Sigmoid colon (tissue), 7 donors: Measurements from ENCODE around the gene SMDT1. TPM values are rescaled to one million over a fixed set of nuclear protein-coding genes. Genes with fewer than 3 reads are reported as not detected.
A peak's percentile ranks its signal among the peaks of the same experiment; 100 is the strongest.

Experiments
- DNase-seq: peaks from one replicate; pipeline ENCODE4 v3.0.0-alpha.2; 2019
- H3K27ac ChIP-seq, 4 donors: fragments of 200-600 bp; sonication (generic); one replicate each; pipeline ENCODE4 v1.5.1; 2016 to 2019; ENCODE audit warnings: mild to moderate bottlenecking in 1 of 4
- H3K27me3 ChIP-seq, 3 donors: fragments of 200-600 bp; sonication (generic); one replicate each; pipeline ENCODE4 v1.5.1; 2019; ENCODE audit warnings: mild to moderate bottlenecking in 1 of 3
- H3K36me3 ChIP-seq, 4 donors: fragments of 200-600 bp; sonication (generic); one replicate each; pipeline ENCODE4 v1.5.1; 2016 to 2019
- H3K4me1 ChIP-seq, 4 donors: fragments of 200-600 bp; sonication (generic); one replicate each; pipeline ENCODE4 v1.5.1; 2017 to 2019
- H3K4me3 ChIP-seq, 4 donors: fragments of 200-600 bp; sonication (generic); one replicate each; pipeline ENCODE4 v1.5.1; 2017 to 2019; ENCODE audit warnings: mild to moderate bottlenecking in 2 of 4, moderate library complexity in 1 of 4
- H3K9me3 ChIP-seq, 4 donors: fragments of 200-600 bp in 3 of 4; sonication (generic) in 3 of 4; one replicate each; pipeline versions ENCODE4 v1.5.1 to v1.6.1; 2013 to 2019
- CTCF ChIP-seq, 4 experiments: fragments of 450-650 bp in 3 of 4; fragments of 200-600 bp in 1 of 4; IDR thresholded peaks; one replicate each; pipeline ENCODE4 v1.5.1; 2016 to 2019; ENCODE audit warnings: antibody characterized with exemption in 4 of 4, mild to moderate bottlenecking in 3 of 4, moderate library complexity in 2 of 4
- EP300 ChIP-seq, 4 donors: sonication (generic); formaldehyde crosslinking; IDR thresholded peaks; one replicate each; pipeline ENCODE4 v1.6.1; 2017; ENCODE audit warnings: antibody characterized with exemption in 4 of 4
- POLR2A ChIP-seq, 2 donors: fragments of 450-650 bp; IDR thresholded peaks; one replicate each; pipeline ENCODE4 v1.6.1; 2016; ENCODE audit warnings: antibody characterized with exemption in 2 of 2, mild to moderate bottlenecking in 2 of 2, moderate library complexity in 2 of 2
- POLR2AphosphoS5 ChIP-seq, 4 donors: sonication (generic); formaldehyde crosslinking; IDR thresholded peaks; one replicate each; pipeline ENCODE4 v1.6.1; 2017; ENCODE audit warnings: antibody characterized with exemption in 4 of 4
- WGBS, 2 donors: extraction: QIAGEN DNeasy Blood & Tissue Kit; methylation state at CpG; one replicate each; pipeline ENCODE4 v1.1.7; 2013; 5-methylcytosine and 5-hydroxymethylcytosine counted together
- intact Hi-C: fragments of 100-400 bp; cut with DNase I; formaldehyde crosslinking; loops from one replicate; pipeline ENCODE4 v1.15.1; 2023
- polyA plus RNA-seq, 3 donors: library from polyadenylated mRNA; stranded (reverse); fragments of 200-250 nt; gene quantifications; one replicate each; pipeline ENCODE4 v1.2.3, GENCODE V29; 2013
- total RNA-seq, 4 donors: library from RNA; depleted of rRNA; stranded (reverse); fragments of >200 nt; gene quantifications; one replicate each; pipeline ENCODE4 v1.1.0, GENCODE V29; 2016
- donor health status: healthy with polysubstance abuse.
- donor health status: Bipolar disorder and iron deficiency.
- donor health status: healthy.

SMDT1 gene
- total RNA-seq (10 to 100 TPM; 12.1 to 23.9 (median 21.9) TPM), polyA plus RNA-seq (100 to 1,000 TPM in 2 of 3 donors, 10 to 100 TPM in 1; 87.4 to 187 (median 181) TPM)

GRCh38 chr22:42079319-42080251 is at the start of gene SMDT1:
Gene SMDT1, plus strand, starts transcription at chr22:42079700. Its CDS starts 69 bp downstream, at chr22:42079769.
- peaks cover 1 to 49% (median 15%) of the 10 kb centered on the region in 4 donors for H3K36me3 ChIP-seq
- WGBS, 2 donors = 0% methylated on average over 71 of the region's 71 CpGs
- H3K4me3 ChIP-seq = peak within 1 kb of the TSS; percentile 61 to 68 (median 63)
- peak; percentile 100 for DNase-seq
- H3K4me1 ChIP-seq = peaks cover 0 to 48% (median 39%) of the 10 kb centered on the region in 4 donors
- H3K27ac ChIP-seq = peak within 1 kb of the TSS; percentile 93 to 99 (median 98)
- H3K9me3 ChIP-seq = no peaks in the 10 kb centered on the region
- no peaks in the 10 kb centered on the region for H3K27me3 ChIP-seq
- intact Hi-C loops = loop anchor here (1.0 to 10.0 kb wide), 3 partner anchors 11 to 395 kb away; partner anchors contain the start of genes NDUFA6 and SNU13
- TF ChIP-seq POLR2A (IDR thresholded peaks at IDR 0.05) (peak; percentile 93 to 95), CTCF (IDR thresholded peaks at IDR 0.05) (no peak), EP300 (IDR thresholded peaks at IDR 0.05) (peak in 1 of 4 donors; percentile 44), POLR2AphosphoS5 (IDR thresholded peaks at IDR 0.05) (peak; percentile 81 to 96 (median 94))

- no peak overlapping the region for H3K4me3 ChIP-seq
- WGBS, 2 donors = 92 to 98% methylated on average over 5 of the region's 5 CpGs
- TF ChIP-seq EP300 (IDR thresholded peaks at IDR 0.05) (no peak), POLR2A (IDR thresholded peaks at IDR 0.05) (no peak), POLR2AphosphoS5 (IDR thresholded peaks at IDR 0.05) (no peak), CTCF (IDR thresholded peaks at IDR 0.05) (no peak)
- no peaks in the 10 kb centered on the region for H3K27me3 ChIP-seq
- no peak for DNase-seq
- no peak overlapping the region for H3K27ac ChIP-seq
- intact Hi-C loops = no loop called here
- H3K4me1 ChIP-seq = no peaks in the 10 kb centered on the region
- no peaks in the 10 kb centered on the region for H3K36me3 ChIP-seq
- H3K9me3 ChIP-seq = peaks cover 0 to 5% (median 0%) of the 10 kb centered on the region in 4 donors
These were observed 46.0 kb upstream of the SMDT1 start for GRCh38 chr22:42033263-42034181.

- 94 to 95% methylated on average over 8 of the region's 8 CpGs for WGBS, 2 donors
These were observed 44.2 kb upstream of the SMDT1 start for GRCh38 chr22:42035256-42035655.

GRCh38 chr22:42039271-42039670 is 40.2 kb upstream of the SMDT1 start:
- DNase-seq = no peak
- no peak overlapping the region for H3K4me3 ChIP-seq
- no peaks in the 10 kb centered on the region for H3K4me1 ChIP-seq
- intact Hi-C loops = no loop called here
- H3K27me3 ChIP-seq = no peaks in the 10 kb centered on the region
- no peaks in the 10 kb centered on the region for H3K36me3 ChIP-seq
- TF ChIP-seq POLR2AphosphoS5 (IDR thresholded peaks at IDR 0.05) = no peak
- TF ChIP-seq POLR2A (IDR thresholded peaks at IDR 0.05) = no peak
- TF ChIP-seq EP300 (IDR thresholded peaks at IDR 0.05) = no peak
- TF ChIP-seq CTCF (IDR thresholded peaks at IDR 0.05) = no peak
- 96 to 97% methylated on average over 5 of the region's 5 CpGs for WGBS, 2 donors
- peaks cover 0 to 9% (median 0%) of the 10 kb centered on the region in 4 donors for H3K9me3 ChIP-seq
- H3K27ac ChIP-seq = no peak overlapping the region

More at GRCh38 chr22:42035256-42035655, 44.2 kb upstream of the SMDT1 start:
- TF ChIP-seq POLR2AphosphoS5 (IDR thresholded peaks at IDR 0.05) = no peak
- no peak for TF ChIP-seq EP300 (IDR thresholded peaks at IDR 0.05)
- no peak for TF ChIP-seq POLR2A (IDR thresholded peaks at IDR 0.05)
- no peak overlapping the region for H3K27ac ChIP-seq
- H3K36me3 ChIP-seq = no peaks in the 10 kb centered on the region
- DNase-seq = no peak
- intact Hi-C loops = no loop called here
- H3K4me1 ChIP-seq = no peaks in the 10 kb centered on the region
- H3K4me3 ChIP-seq = no peak overlapping the region
- peaks cover 0 to 5% (median 0%) of the 10 kb centered on the region in 4 donors for H3K9me3 ChIP-seq
- H3K27me3 ChIP-seq = no peaks in the 10 kb centered on the region
